HepG2 (cell line): ENCODE measurements around the gene GNB4. TPM values are rescaled to one million over a fixed set of nuclear protein-coding genes. Genes with fewer than 3 reads are reported as not detected.

ENCODE experiments used
- ATF2 ChIP-seq: sonication (generic); formaldehyde crosslinking; IDR thresholded peaks from 2 replicates; pipeline ENCODE4 v1.4.0; 2020; ENCODE audit warnings: missing genetic modification reagents
- DNMT1 ChIP-seq: sonication (generic); formaldehyde crosslinking; IDR thresholded peaks from 2 replicates; pipeline ENCODE4 v1.5.1; 2020; ENCODE audit warnings: mild to moderate bottlenecking, missing genetic modification reagents
- E2F1 ChIP-seq: sonication (generic); formaldehyde crosslinking; IDR thresholded peaks from 2 replicates; pipeline ENCODE4 v1.5.0; 2020; ENCODE audit warnings: missing genetic modification reagents
- ETV5 ChIP-seq: IDR thresholded peaks from 2 replicates; pipeline ENCODE4 v1.6.1; 2018; ENCODE audit warnings: missing biosample characterization, missing genetic modification reagents, inconsistent platforms, borderline replicate concordance
- GATA4 ChIP-seq: sonication (generic); IDR thresholded peaks from 2 replicates; pipeline ENCODE4 v1.6.1; 2016; ENCODE audit warnings: antibody characterized with exemption, low read depth, borderline replicate concordance
- GATAD1 ChIP-seq: IDR thresholded peaks from 2 replicates; pipeline ENCODE4 v1.6.1; 2016; ENCODE audit warnings: missing genetic modification reagents, missing compliant biosample characterization
- GRHL1 ChIP-seq: sonication (generic); formaldehyde crosslinking; conservative IDR thresholded peaks from 2 replicates; pipeline ENCODE4 v1.8.0; 2022; ENCODE audit warnings: missing genetic modification reagents
- KLF13 ChIP-seq: sonication (generic); formaldehyde crosslinking; IDR thresholded peaks from 2 replicates; pipeline ENCODE4 v1.4.0; 2020; ENCODE audit warnings: mild to moderate bottlenecking, missing genetic modification reagents
- KLF16 ChIP-seq, 2 experiments: sonication (generic) in 1 of 2; formaldehyde crosslinking in 1 of 2; IDR thresholded peaks; 2 replicates each; pipeline versions ENCODE4 v1.6.1 to v1.8.0; 2016 to 2023; ENCODE audit warnings: missing genetic modification reagents in 2 of 2, missing compliant biosample characterization in 1 of 2
- MAFK ChIP-seq, 2 experiments: IDR thresholded peaks in 1 of 2; conservative IDR thresholded peaks in 1 of 2; 2 replicates each; pipeline ENCODE4 v1.6.1; 2011; ENCODE audit warnings: improper control_type of control experiment in 2 of 2, low read length in 2 of 2
- MED1 ChIP-seq: sonication (generic); formaldehyde crosslinking; IDR thresholded peaks from 2 replicates; pipeline ENCODE4 v1.4.0; 2020; ENCODE audit warnings: missing genetic modification reagents
- MTA1 ChIP-seq: sonication (generic); formaldehyde crosslinking; IDR thresholded peaks from 2 replicates; pipeline ENCODE4 v1.4.0; 2020; ENCODE audit warnings: missing genetic modification reagents, mild to moderate bottlenecking, borderline replicate concordance
- NFE2L2 ChIP-seq: fragments of 150-350 bp; IDR thresholded peaks from 2 replicates; pipeline ENCODE4 v1.6.1; 2014; ENCODE audit warnings: low read length
- PBX3 ChIP-seq: sonication (generic); formaldehyde crosslinking; IDR thresholded peaks from 2 replicates; pipeline ENCODE4 v1.8.1; 2023; ENCODE audit warnings: missing genetic modification reagents, inconsistent platforms, borderline replicate concordance
- SOX5 ChIP-seq: IDR thresholded peaks from 2 replicates; pipeline ENCODE4 v1.6.1; 2016; ENCODE audit warnings: borderline replicate concordance
- SP5 ChIP-seq: IDR thresholded peaks from 2 replicates; pipeline ENCODE4 v1.6.1; 2016; ENCODE audit warnings: low read depth, borderline replicate concordance
- XRCC5 ChIP-seq: fragments of 200-400 bp; formaldehyde crosslinking; optimal IDR thresholded peaks from 2 replicates; pipeline ENCODE3; 2017; ENCODE audit warnings: mild to moderate bottlenecking, low read length
- ZNF12 ChIP-seq: sonication (generic); formaldehyde crosslinking; IDR thresholded peaks from 2 replicates; pipeline ENCODE4 v1.5.0; 2020; ENCODE audit warnings: missing genetic modification reagents
- ZNF234 ChIP-seq: sonication (generic); formaldehyde crosslinking; conservative IDR thresholded peaks from 2 replicates; pipeline ENCODE4 v1.5.1; 2020; ENCODE audit warnings: mild to moderate bottlenecking, missing genetic modification reagents
- ZNF576 ChIP-seq: sonication (generic); formaldehyde crosslinking; IDR thresholded peaks from 2 replicates; pipeline ENCODE4 v1.4.0; 2020; ENCODE audit warnings: mild to moderate bottlenecking, missing genetic modification reagents
- ZNF766 ChIP-seq: sonication (generic); formaldehyde crosslinking; IDR thresholded peaks from 2 replicates; pipeline ENCODE4 v1.5.0; 2020; ENCODE audit warnings: missing genetic modification reagents, borderline replicate concordance
- ZNF781 ChIP-seq: sonication (generic); formaldehyde crosslinking; IDR thresholded peaks from 2 replicates; pipeline ENCODE4 v1.5.1; 2020; ENCODE audit warnings: borderline replicate concordance, mild to moderate bottlenecking, missing genetic modification reagents; ENCODE audit errors: not compliant biosample characterization
- ZSCAN29 ChIP-seq: sonication (generic); formaldehyde crosslinking; conservative IDR thresholded peaks from 2 replicates; pipeline ENCODE4 v1.4.0; 2020; ENCODE audit warnings: mild to moderate bottlenecking, missing genetic modification reagents
- ZSCAN9 ChIP-seq: IDR thresholded peaks from 2 replicates; pipeline ENCODE4 v1.6.1; 2016; ENCODE audit warnings: borderline replicate concordance
- polyA plus RNA-seq, 8 experiments: library from polyadenylated mRNA; depleted of rRNA in 3 of 8; stranded (reverse) in 7 of 8; unstranded in 1 of 8; fragments of >200 nt; fragmentation: Illumina TruSeq in 4 of 8; extraction: Trizol in 4 of 8; gene quantifications; 2 replicates each; pipeline versions ENCODE4 v1.2.1 to v1.2.3, GENCODE V29; 2011 to 2016; ENCODE audit warnings: low read depth in 4 of 8, missing spikeins in 1 of 8, mixed read lengths in 1 of 8; ENCODE audit not compliant: insufficient read depth in 1 of 8
- total RNA-seq, 5 experiments: library from RNA; depleted of rRNA; stranded (reverse); fragments of >200 nt; fragmentation: Illumina TruSeq; extraction: Trizol; gene quantifications; 2 replicates each; pipeline ENCODE4 v1.2.3, GENCODE V29; 2016; ENCODE audit warnings: low read depth in 1 of 5

Gene GNB4
- total and polyA plus RNA-seq, 2 of the 13 experiments (the other 11 are each of a cell fraction or from before 2014, with no cell fraction given): 0.07 to 0.13 TPM

- TF ChIP-seq ETV5 (CRISPR knock-in tag) (peak; percentile 77), ZSCAN29 (CRISPR knock-in tag) (no peak), GRHL1 (CRISPR knock-in tag) (no peak), MAFK (conservative IDR thresholded peaks at IDR 0.05 in 1 of 2, IDR thresholded peaks at IDR 0.05 in 1 of 2; ENCODE audit: low read length in 2 of 2) (no peak), GATAD1 (CRISPR knock-in tag) (peak; percentile 88), NFE2L2 (no peak), ZNF234 (no peak), ZNF576 (CRISPR knock-in tag) (no peak), ATF2 (no peak), XRCC5 (peak; percentile 61), KLF13 (CRISPR knock-in tag) (no peak), KLF16 (CRISPR knock-in tag; IDR thresholded peaks at IDR 0.05) (peak in 1 of 2 experiments; percentile 64; a peak in 1 of 4 replicates), DNMT1 (CRISPR knock-in tag) (no peak), E2F1 (no peak), SP5 (CRISPR knock-in tag) (peak; percentile 56), PBX3 (CRISPR knock-in tag) (no peak), ZNF12 (CRISPR knock-in tag) (no peak), ZSCAN9 (CRISPR knock-in tag) (no peak), SOX5 (CRISPR knock-in tag) (peak; percentile 9; the same call in 1 of the 2 replicates), ZNF781 (CRISPR knock-in tag) (peak; percentile 12), ZNF766 (CRISPR knock-in tag) (no peak), MED1 (CRISPR knock-in tag) (peak; percentile 67), GATA4 (0 out of 2 replicates have a peak, but pooled peaks have one; percentile 23), MTA1 (no peak; the same call in 1 of the 2 replicates)
Measured at GRCh38 chr3:179347345-179348194, 103.7 kb downstream of the GNB4 start, which contains the start of gene MFN1 (continued).
